ENCODE results near the gene TOM1L1.

TOM1L1 gene

GRCh38 chr17:54898576-54898975, 2.1 kb upstream of the TOM1L1 start:
- DNase-seq (ENCODE audit: extremely low spot score): no peak
- ChIA-PET POLR2A (no interaction called here), CTCF (no interaction called here)
- TF ChIP-seq CTCF (IDR thresholded peaks at IDR 0.05; ENCODE audit: control extremely low read depth, extremely low read depth, low read depth, missing control alignments): no peak

GRCh38 chr17:54899201-54899600, 1.5 kb upstream of the TOM1L1 start:
- no peak for TF ChIP-seq CTCF (IDR thresholded peaks at IDR 0.05; ENCODE audit: control extremely low read depth, extremely low read depth, low read depth, missing control alignments)
- ChIA-PET POLR2A (no interaction called here), CTCF (interaction anchor here (1.1 kb wide), 1 partner anchor 329 kb away, joined by 3 read pairs; no protein-coding TSS in a partner anchor)
- no peak for DNase-seq (ENCODE audit: extremely low spot score)

GRCh38 chr17:54899721-54900456, 763 bp upstream of the TOM1L1 start:
- POLR2A ChIA-PET: no interaction called here
- no peak for DNase-seq (ENCODE audit: extremely low spot score)
- no peak for TF ChIP-seq CTCF (IDR thresholded peaks at IDR 0.05; ENCODE audit: control extremely low read depth, extremely low read depth, low read depth, missing control alignments)
- CTCF ChIA-PET: interaction anchor here (1.1 kb wide), 1 partner anchor 328 kb away, joined by 3 read pairs; no protein-coding TSS in a partner anchor

- ChIA-PET CTCF (no interaction called here), POLR2A (no interaction called here)
- no peak for DNase-seq (ENCODE audit: extremely low spot score)
- TF ChIP-seq CTCF (IDR thresholded peaks at IDR 0.05; ENCODE audit: control extremely low read depth, extremely low read depth, low read depth, missing control alignments): no peak
These were observed 674 bp downstream of the TOM1L1 start for GRCh38 chr17:54901230-54901822.

- TF ChIP-seq CTCF (IDR thresholded peaks at IDR 0.05; ENCODE audit: control extremely low read depth, extremely low read depth, low read depth, missing control alignments): no peak
- DNase-seq (ENCODE audit: extremely low spot score): no peak
- ChIA-PET POLR2A (no interaction called here), CTCF (no interaction called here)
These were observed 1.4 kb downstream of the TOM1L1 start for GRCh38 chr17:54902017-54902416.

GRCh38 chr17:54902611-54903010, 2.0 kb downstream of the TOM1L1 start:
- POLR2A ChIA-PET: no interaction called here
- no peak for DNase-seq (ENCODE audit: extremely low spot score)
- CTCF ChIA-PET: no interaction called here
- TF ChIP-seq CTCF (IDR thresholded peaks at IDR 0.05; ENCODE audit: control extremely low read depth, extremely low read depth, low read depth, missing control alignments): no peak

All from GM10248 (cell line).